GM12891 (cell line): ENCODE results near the gene ACSS1.

Experiments
- POLR2AphosphoS5 ChIP-seq: IDR thresholded peaks from 2 replicates; pipeline ENCODE4 v1.6.1; 2011; ENCODE audit warnings: low read depth, low read length, control low read depth
- TAF1 ChIP-seq: IDR thresholded peaks from 2 replicates; pipeline ENCODE4 v1.6.1; 2011; ENCODE audit warnings: low read depth, low read length, control low read depth

DNA sequence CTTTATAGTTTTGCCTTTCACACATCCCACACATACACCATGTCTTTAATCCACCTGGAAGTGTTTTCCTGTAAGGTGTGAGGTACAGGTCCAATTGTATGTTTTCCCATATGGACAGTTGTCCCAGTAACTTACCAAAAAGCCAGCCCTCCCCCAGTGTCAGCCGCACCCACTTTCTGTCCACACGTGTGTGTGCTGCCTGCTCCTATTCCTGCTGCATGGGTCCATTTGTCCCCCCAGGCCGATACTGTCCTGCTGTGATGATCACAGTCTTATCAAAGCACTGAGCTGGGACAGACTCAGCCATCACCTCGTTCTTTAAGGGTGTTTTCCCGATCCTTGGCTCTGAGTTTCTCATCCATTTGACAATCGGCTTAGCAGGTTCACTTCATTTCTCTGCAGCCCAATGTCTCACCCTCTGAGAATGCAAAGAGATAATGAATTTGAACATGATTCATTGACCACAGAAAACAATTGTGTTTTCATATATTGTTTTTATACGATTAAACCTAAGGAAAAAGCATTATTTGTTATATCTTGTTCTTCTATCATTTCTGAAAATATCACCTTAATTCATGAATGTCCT, 14.4 kb upstream of the ACSS1 start:
- no peak for TF ChIP-seq POLR2AphosphoS5
- no peak for TF ChIP-seq TAF1
